Esophagus (tissue), 2 donors: ENCODE measurements around the gene ATG4B. TPM values are rescaled to one million over a fixed set of nuclear protein-coding genes. Genes with fewer than 3 reads are reported as not detected.

Source experiments
- H3K27ac ChIP-seq, 2 donors: one replicate each; pipeline ENCODE4 v1.5.1; 2013; ENCODE audit warnings: low read depth in 2 of 2, mild to moderate bottlenecking in 2 of 2, inconsistent platforms in 1 of 2, low read length in 1 of 2, moderate library complexity in 1 of 2
- H3K27me3 ChIP-seq, 2 donors: one replicate each; pipeline ENCODE4 v1.6.1; 2013; ENCODE audit warnings: low read length in 2 of 2, control low read depth in 1 of 2, mild to moderate bottlenecking in 1 of 2; ENCODE audit not compliant: insufficient read depth in 2 of 2, control insufficient read depth in 1 of 2
- H3K36me3 ChIP-seq, 2 donors: one replicate each; pipeline ENCODE4 v1.6.1; 2013; ENCODE audit warnings: low read length in 1 of 2; ENCODE audit not compliant: control insufficient read depth in 2 of 2, insufficient read depth in 2 of 2
- H3K4me1 ChIP-seq, 2 donors: one replicate each; pipeline ENCODE4 v1.6.1; 2013; ENCODE audit warnings: low read length in 1 of 2; ENCODE audit not compliant: control insufficient read depth in 2 of 2, insufficient read depth in 2 of 2
- H3K4me3 ChIP-seq, 2 donors: one replicate each; pipeline ENCODE4 v1.5.1; 2013; ENCODE audit warnings: low read length in 2 of 2, mild to moderate bottlenecking in 2 of 2, low read depth in 1 of 2, moderate library complexity in 1 of 2
- H3K9me3 ChIP-seq, 2 donors: one replicate each; pipeline ENCODE4 v1.6.1; 2013; ENCODE audit warnings: mild to moderate bottlenecking in 2 of 2, low read depth in 1 of 2, low read length in 1 of 2, moderate library complexity in 1 of 2; ENCODE audit not compliant: control insufficient read depth in 2 of 2, insufficient read depth in 1 of 2
- WGBS, 2 donors: extraction: QIAGEN DNeasy Blood & Tissue Kit; methylation state at CpG; one replicate each; pipeline ENCODE4 v1.1.7; 2013; 5-methylcytosine and 5-hydroxymethylcytosine counted together
- polyA plus RNA-seq, 2 donors: library from polyadenylated mRNA; stranded (reverse); fragments of 200-250 nt; gene quantifications; one replicate each; pipeline ENCODE4 v1.2.3, GENCODE V29; 2013
- donor health status: healthy with polysubstance abuse.
- donor health status: Bipolar disorder and iron deficiency.

The ATG4B gene
- polyA plus RNA-seq, 2 donors, result 43.2 to 54.4 TPM

DNA sequence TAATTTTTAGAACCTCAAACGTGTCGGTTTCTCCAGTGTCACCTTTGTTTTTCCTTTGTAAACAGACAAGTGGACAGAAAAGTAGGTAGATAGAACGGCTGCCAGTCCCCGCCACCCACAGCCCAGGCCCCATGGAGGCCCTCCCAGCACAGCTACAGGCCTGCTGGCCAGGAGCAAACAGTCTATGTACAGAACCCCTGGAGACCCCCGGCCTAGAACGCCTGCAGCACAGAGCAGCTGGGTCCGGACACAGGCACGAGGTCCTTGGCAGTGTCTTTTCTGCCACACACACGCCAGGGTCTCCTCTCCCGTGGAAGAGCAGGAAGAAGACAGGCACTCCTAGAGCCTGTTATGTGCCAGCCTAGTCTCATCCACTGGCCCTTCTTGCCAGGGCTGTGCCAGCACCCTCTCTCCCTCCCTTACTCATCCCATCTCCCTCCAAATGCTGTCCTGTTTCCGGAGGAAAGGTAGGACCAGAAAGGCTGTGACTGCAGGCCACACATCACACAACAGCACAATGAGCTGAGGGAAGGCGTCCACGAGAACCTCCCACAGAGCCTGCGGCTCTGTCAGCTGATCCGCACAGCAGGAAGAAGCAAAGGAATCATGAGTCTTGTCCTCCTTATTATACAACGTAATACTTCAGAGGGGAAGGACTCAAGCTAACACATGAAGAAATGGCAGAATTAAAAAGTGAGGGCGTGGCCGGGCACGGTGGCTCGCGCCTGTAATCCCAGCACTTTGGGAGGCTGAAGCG lies 41.5 kb downstream of the ATG4B start:
- Histone ChIP-seq H3K9me3 (no peaks in the 10 kb centered on the region), H3K27me3 (no peaks in the 10 kb centered on the region), H3K36me3 (peaks cover 0 to 31% of the 10 kb centered on the region in 2 donors), H3K4me3 (no peak overlapping the region), H3K27ac (no peak overlapping the region), H3K4me1 (no peaks in the 10 kb centered on the region)
- WGBS, 2 donors, result 89 to 92% methylated on average over 22 of the region's 22 CpGs

GRCh38 chr2:241680044-241680443 lies 42.6 kb downstream of the ATG4B start:
- H3K4me3 ChIP-seq, result no peak overlapping the region
- no peaks in the 10 kb centered on the region for H3K4me1 ChIP-seq
- H3K27ac ChIP-seq, result no peak overlapping the region
- 84 to 91% methylated on average over 12 of the region's 12 CpGs for WGBS, 2 donors
- no peaks in the 10 kb centered on the region for H3K27me3 ChIP-seq
- no peaks in the 10 kb centered on the region for H3K9me3 ChIP-seq
- peaks cover 0 to 29% of the 10 kb centered on the region in 2 donors for H3K36me3 ChIP-seq

DNA sequence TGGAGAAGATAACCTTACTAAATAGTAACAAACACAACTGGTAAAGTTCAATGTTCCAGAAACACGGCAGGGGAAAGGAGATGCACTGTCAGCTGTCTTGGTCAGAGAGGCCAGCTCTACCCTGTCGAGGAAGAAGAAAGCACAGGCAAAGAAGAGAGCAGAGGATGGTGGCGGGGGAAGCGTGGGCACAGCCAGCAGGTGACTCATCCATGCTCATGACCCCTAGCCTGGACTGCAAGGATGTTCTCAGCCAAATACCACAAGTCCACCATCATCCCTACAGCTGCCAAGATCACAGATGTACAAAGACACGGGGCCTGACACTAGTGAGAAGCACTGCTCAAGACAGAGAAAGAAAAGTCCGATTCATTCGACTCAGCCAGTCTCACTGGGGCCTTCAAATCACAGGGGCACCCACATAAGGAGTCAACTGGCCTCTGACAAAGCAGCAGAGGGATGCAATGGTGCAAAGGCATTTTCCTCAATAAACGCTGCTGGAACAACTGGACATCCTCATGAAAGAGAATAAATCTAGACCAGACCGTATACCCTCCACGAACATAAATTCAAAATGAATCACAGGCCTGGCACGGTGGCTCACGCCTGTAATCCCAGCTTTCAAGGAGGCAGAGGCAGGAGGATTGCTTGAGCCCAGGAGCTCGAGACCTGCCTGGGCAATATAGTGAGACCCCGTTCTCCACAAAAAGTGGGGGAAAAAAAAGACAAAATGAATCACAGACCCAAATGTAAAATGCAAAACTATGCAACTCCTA lies 43.5 kb downstream of the ATG4B start:
- Histone ChIP-seq H3K27ac (no peak overlapping the region), H3K9me3 (no peaks in the 10 kb centered on the region), H3K36me3 (peaks cover 0 to 27% of the 10 kb centered on the region in 2 donors), H3K27me3 (no peaks in the 10 kb centered on the region), H3K4me1 (no peaks in the 10 kb centered on the region), H3K4me3 (no peak overlapping the region)
- WGBS, 2 donors, result 77 to 80% methylated on average over 14 of the region's 14 CpGs

GRCh38 chr2:241686324-241686649 lies 48.8 kb downstream of the ATG4B start:
- H3K27me3 ChIP-seq, result no peaks in the 10 kb centered on the region

DNA sequence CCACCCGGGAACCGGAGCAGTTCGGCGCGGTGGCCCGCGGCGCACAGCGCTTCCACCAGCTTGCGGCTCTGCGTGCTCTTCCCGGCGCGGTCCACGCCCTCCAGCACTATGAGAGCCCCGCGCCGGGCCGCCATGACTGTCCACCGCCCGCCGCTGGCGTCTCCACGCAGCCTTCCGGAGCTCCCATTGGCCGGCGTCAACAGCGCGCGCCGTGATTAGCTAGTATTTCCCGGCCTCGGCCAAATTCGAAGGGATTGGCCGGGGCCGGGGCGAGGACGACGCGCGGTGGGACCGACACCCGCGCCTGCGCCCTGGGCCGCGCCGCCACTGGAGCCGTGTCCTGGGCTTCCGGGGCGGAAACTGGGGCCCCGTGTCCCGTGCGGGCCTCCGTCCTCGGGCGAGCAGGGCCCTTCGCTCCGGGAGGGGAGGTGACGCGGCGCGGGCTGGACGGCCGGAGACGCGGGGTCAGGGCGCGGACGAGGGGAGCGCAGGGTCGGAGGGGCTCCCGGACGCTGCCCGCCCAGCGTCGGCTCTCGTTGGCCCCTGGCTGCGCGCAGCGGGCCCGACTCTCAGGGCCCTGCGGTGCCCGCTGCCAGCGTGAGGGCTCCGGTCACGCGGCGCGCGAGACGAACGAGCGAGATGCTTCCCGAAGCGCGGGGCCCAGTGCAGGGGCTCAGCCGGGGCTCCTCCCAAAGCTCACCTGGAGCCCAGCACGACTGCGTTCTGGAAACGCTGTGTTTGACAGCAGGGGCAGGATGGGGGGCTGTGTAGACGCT lies 49.3 kb downstream of the ATG4B start, which contains the start of gene DTYMK:
Gene DTYMK (minus strand): TSS at position 166 of the 776 bp plus-strand sequence. CDS start 32 bp downstream, at position 134.
- WGBS, 2 donors, result 0% methylated on average over 74 to 102 of the region's 102 CpGs
- Histone ChIP-seq H3K9me3 (no peaks in the 10 kb centered on the region), H3K4me3 (peak within 1 kb of the TSS; percentile 78 to 98), H3K27me3 (no peaks in the 10 kb centered on the region), H3K27ac (peak within 1 kb of the TSS; percentile 93), H3K4me1 (peaks cover 4 to 5% of the 10 kb centered on the region in 2 donors), H3K36me3 (peaks cover 0 to 16% of the 10 kb centered on the region in 2 donors)

More at GRCh38 chr2:241686324-241686649, 48.8 kb downstream of the ATG4B start:
- Histone ChIP-seq H3K4me3 (peak overlapping the region; percentile 78 to 98), H3K27ac (peak overlapping the region; percentile 68 to 93), H3K9me3 (no peaks in the 10 kb centered on the region), H3K36me3 (peaks cover 0 to 16% of the 10 kb centered on the region in 2 donors), H3K4me1 (peaks cover 4 to 5% of the 10 kb centered on the region in 2 donors)
- 0 to 1% methylated on average over 36 to 37 of the region's 37 CpGs for WGBS, 2 donors

DNA sequence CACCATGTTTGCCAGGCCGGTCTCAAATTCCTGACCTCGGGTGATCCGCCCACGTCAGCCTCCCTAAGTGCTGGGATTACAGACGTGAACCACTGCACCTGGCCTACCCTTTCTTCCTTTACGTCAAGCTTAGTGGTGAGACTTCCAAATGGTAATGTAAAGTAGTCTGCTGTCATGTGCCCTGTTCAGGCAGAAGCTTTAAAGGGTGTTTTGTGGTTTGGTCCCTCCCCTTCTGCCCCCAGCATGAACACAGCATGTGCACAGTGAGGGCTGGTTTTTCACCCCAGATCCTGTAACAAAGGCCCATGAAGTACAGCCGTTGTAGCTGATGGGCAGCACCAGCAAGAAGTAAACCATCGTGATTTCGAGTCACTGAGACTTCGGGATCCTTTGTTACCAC lies 51.8 kb downstream of the ATG4B start:
- peaks cover 0 to 18% of the 10 kb centered on the region in 2 donors for H3K36me3 ChIP-seq
- H3K4me3 ChIP-seq, result no peak overlapping the region
- WGBS, 2 donors, result 82% methylated on average over 10 of the region's 10 CpGs
- H3K27ac ChIP-seq, result no peak overlapping the region
- peaks cover 4 to 5% of the 10 kb centered on the region in 2 donors for H3K4me1 ChIP-seq
- H3K9me3 ChIP-seq, result no peaks in the 10 kb centered on the region
- H3K27me3 ChIP-seq, result no peaks in the 10 kb centered on the region

DNA sequence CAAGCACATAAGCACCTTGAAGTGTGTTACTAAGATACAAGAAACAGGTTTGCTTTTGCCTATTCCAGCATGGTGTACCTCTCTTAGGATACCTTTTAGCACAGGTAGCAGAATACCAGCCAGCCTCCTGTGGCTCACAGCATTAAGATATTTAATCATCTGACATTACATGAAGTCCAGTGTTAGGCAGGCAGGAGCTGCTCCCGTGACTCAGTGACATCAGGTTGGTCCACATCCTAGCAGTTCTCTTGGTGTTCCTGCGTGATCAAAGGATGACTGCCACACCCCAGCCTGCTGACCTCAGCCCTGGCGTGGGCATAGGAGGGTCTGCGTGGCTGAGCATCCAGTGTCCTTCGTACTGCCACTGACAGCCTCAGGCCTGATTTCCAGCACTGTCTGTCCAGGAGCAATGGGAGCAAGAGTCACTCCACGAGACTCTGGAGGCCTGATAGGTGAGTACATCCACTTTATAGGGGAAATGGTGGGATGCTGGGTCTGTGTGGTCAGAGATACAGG lies 52.8 kb downstream of the ATG4B start:
- Histone ChIP-seq H3K4me3 (no peak overlapping the region), H3K27ac (no peak overlapping the region), H3K4me1 (peaks cover 4 to 5% of the 10 kb centered on the region in 2 donors), H3K9me3 (no peaks in the 10 kb centered on the region), H3K36me3 (peaks cover 0 to 18% of the 10 kb centered on the region in 2 donors), H3K27me3 (no peaks in the 10 kb centered on the region)
- WGBS, 2 donors, result 79 to 84% methylated on average over 6 of the region's 6 CpGs

- Histone ChIP-seq H3K4me3 (no peak overlapping the region), H3K4me1 (peaks cover 4 to 5% of the 10 kb centered on the region in 2 donors), H3K27ac (no peak overlapping the region), H3K36me3 (peaks cover 0 to 21% of the 10 kb centered on the region in 2 donors), H3K27me3 (no peaks in the 10 kb centered on the region), H3K9me3 (no peaks in the 10 kb centered on the region)
- WGBS, 2 donors, result 89 to 91% methylated on average over 6 of the region's 6 CpGs
These were observed 55.0 kb downstream of the ATG4B start for GRCh38 chr2:241692448-241692847.

DNA sequence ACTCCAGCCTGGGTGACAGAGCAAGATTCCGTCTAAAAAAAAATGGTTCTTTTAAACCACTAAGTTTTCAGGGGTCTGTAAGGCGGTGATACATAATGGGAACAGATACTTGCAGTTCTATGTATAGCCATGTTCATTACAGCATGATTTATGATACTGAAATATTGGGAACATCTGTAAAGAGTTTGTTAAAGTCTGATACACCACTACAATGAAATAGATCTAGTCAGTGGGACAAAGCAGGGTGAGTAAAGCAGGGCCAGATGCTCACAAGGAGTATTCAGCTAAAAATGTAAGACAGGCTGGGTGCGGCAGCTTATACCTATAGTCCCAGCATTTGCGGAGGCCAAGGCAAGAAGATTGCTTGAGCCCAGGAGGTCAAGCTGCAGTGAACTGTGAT lies 58.2 kb downstream of the ATG4B start:
- H3K36me3 ChIP-seq, result peaks cover 0 to 12% of the 10 kb centered on the region in 2 donors
- H3K4me1 ChIP-seq, result no peaks in the 10 kb centered on the region
- H3K9me3 ChIP-seq, result no peaks in the 10 kb centered on the region
- H3K27me3 ChIP-seq, result no peaks in the 10 kb centered on the region
- no peak overlapping the region for H3K4me3 ChIP-seq
- WGBS, 2 donors, result 96% methylated on average over 4 of the region's 4 CpGs
- H3K27ac ChIP-seq, result no peak overlapping the region
